ENCODE results near the gene MRPS5. TPM values are rescaled to one million over a fixed set of nuclear protein-coding genes. Genes with fewer than 3 reads are reported as not detected.

Gene MRPS5
- total and polyA plus RNA-seq, 4 experiments from 2014 or later = 43.4 to 70.6 (median 58.5) TPM

DNA sequence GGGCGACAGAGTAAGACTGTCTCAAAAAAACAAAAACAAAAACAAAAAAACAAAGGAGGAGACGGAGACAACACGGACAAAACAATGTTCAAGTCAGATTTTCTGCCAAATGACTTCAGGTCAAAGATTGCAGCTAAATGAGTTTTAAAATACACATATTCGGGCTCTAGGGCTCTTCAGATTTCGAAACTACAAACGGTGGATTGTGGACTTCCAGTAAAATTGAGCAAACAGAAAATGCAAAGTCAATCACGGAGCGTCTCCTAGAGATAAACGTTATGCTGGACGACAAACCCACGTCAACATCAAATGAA is 558 bp downstream of the MRPS5 start:
- peaks cover 0 to 2% (median 0%) of the 10 kb centered on the region in 8 donors for H3K9me3 Mint-ChIP-seq
- peaks cover 36 to 55% (median 42%) of the 10 kb centered on the region in 4 donors for H3K4me1 Mint-ChIP-seq
- peak overlapping the region; percentile 79 for H3K27ac ChIP-seq (ENCODE audit: low read depth, low read length)
- H3K4me3 Mint-ChIP-seq = peak overlapping the region; percentile 94 to 99 (median 96)
- intact Hi-C loops (cut with micrococcal nuclease) = no loop called here
- peak overlapping the region; percentile 74 to 76 for H3K4me3 ChIP-seq (ENCODE audit: low read length in 2 of 2)
- CTCF ChIA-PET (ENCODE audit: partially characterized antibody) = interaction anchor here (1.0 to 12.1 kb wide), 7 partner anchors 16 to 135 kb away, joined by 3 to 279 read pairs (median 15); partner anchors contain the start of genes MAL, ZNF2 and ZNF514
- POLR2A ChIA-PET (ENCODE audit: partially characterized antibody) = interaction anchor here (0.8 to 4.8 kb wide), 12 partner anchors 34 to 96 kb away, joined by 3 to 78 read pairs (median 7); partner anchors contain the start of genes MAL, ZNF2 and ZNF514
- peaks cover 6 to 25% of the 10 kb centered on the region in 2 donors for H3K36me3 Mint-ChIP-seq
- H3K36me3 ChIP-seq (ENCODE audit: insufficient read depth, low read length) = no peaks in the 10 kb centered on the region
- H3K27me3 ChIP-seq (ENCODE audit: insufficient read depth, low read length) = no peaks in the 10 kb centered on the region
- no peak for DNase-seq
- no peaks in the 10 kb centered on the region for H3K9me3 ChIP-seq (ENCODE audit: control insufficient read depth in 1 of 2, low read length in 2 of 2)
- H3K27ac Mint-ChIP-seq = peak overlapping the region; percentile 70 to 97 (median 95)
- H3K27me3 Mint-ChIP-seq = no peaks in the 10 kb centered on the region
- peaks cover 36% of the 10 kb centered on the region for H3K4me1 ChIP-seq (ENCODE audit: insufficient read depth, low read length)

DNA sequence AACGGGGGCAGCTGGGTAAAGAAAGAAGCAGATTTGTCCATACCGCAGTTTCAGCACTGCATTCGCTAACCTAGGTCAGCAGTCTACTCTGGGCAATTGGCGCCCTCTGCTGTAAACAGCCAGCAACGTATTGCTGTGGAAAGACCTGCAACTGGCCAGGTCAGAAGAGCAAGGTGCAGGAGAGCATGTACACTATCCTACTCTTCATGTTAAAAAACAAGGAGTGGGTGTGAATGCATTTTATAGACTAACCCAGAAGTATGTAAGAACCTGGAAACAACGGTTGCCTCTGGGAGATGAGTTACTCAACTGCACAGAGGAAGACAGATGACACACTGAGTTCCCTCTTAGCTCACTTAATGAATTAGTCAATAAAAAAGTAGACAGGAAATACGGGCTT is 6.2 kb downstream of the MRPS5 start:
- H3K36me3 Mint-ChIP-seq = peaks cover 21 to 49% of the 10 kb centered on the region in 2 donors
- peak overlapping the region in 3 of 7 donors; percentile 66 to 75 (median 69) for H3K27ac Mint-ChIP-seq
- Histone ChIP-seq H3K4me3 (ENCODE audit: low read length in 2 of 2) (no peak overlapping the region), H3K4me1 (ENCODE audit: insufficient read depth, low read length) (peaks cover 36% of the 10 kb centered on the region), H3K36me3 (ENCODE audit: insufficient read depth, low read length) (peaks cover 24% of the 10 kb centered on the region), H3K27ac (ENCODE audit: low read depth, low read length) (no peak overlapping the region), H3K27me3 (ENCODE audit: insufficient read depth, low read length) (no peaks in the 10 kb centered on the region), H3K9me3 (ENCODE audit: control insufficient read depth in 1 of 2, low read length in 2 of 2) (no peaks in the 10 kb centered on the region)
- peak; percentile 66 to 76 (median 69) for DNase-seq
- intact Hi-C loops (cut with micrococcal nuclease) = loop anchor here (1.0 to 10.0 kb wide), 6 partner anchors 35 to 241 kb away; partner anchors contain the start of genes TEKT4 and ZNF892
- H3K4me3 Mint-ChIP-seq = peak overlapping the region in 1 of 8 donors; percentile 28
- POLR2A ChIA-PET (ENCODE audit: partially characterized antibody) = interaction anchor here (0.7 to 2.6 kb wide), 4 partner anchors 39 to 93 kb away, joined by 3 to 17 read pairs (median 6); partner anchors contain the start of gene MAL
- H3K4me1 Mint-ChIP-seq = peaks cover 34 to 46% (median 36%) of the 10 kb centered on the region in 4 donors
- CTCF ChIA-PET (ENCODE audit: partially characterized antibody) = interaction anchor here (0.6 to 12.1 kb wide), 28 partner anchors 9 to 242 kb away, joined by 3 to 279 read pairs (median 5); partner anchors contain the start of genes MAL and ZNF2
- no peaks in the 10 kb centered on the region for H3K9me3 Mint-ChIP-seq
- no peaks in the 10 kb centered on the region for H3K27me3 Mint-ChIP-seq

DNA sequence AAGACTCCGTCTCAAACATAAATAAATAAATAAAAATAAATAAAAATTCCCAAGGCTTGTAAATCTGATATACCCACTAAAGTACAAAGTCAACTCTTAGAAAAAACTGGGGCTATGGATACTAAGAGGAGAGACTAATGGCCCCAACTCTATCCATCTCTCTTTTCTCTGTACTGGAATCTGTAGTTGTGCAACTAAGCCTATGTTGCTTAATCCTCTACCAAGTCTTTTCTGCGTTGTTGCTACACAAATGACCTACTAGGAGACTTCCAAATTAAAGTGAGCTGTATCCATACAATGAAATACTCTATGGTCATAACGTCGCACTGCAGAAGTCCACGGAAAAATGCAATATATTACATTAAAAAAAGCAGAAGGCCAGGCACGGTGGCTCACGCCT is 8.1 kb downstream of the MRPS5 start:
- H3K36me3 Mint-ChIP-seq = peaks cover 31 to 58% of the 10 kb centered on the region in 2 donors
- CTCF ChIA-PET (ENCODE audit: partially characterized antibody) = interaction anchor here (1.5 to 12.1 kb wide), 3 partner anchors 13 to 91 kb away, joined by 4 to 279 read pairs (median 264); partner anchors contain the start of gene MAL
- peaks cover 16 to 27% (median 20%) of the 10 kb centered on the region in 4 donors for H3K4me1 Mint-ChIP-seq
- Histone ChIP-seq H3K27me3 (ENCODE audit: insufficient read depth, low read length) (no peaks in the 10 kb centered on the region), H3K4me3 (ENCODE audit: low read length in 2 of 2) (no peak overlapping the region), H3K27ac (ENCODE audit: low read depth, low read length) (no peak overlapping the region), H3K4me1 (ENCODE audit: insufficient read depth, low read length) (peaks cover 17% of the 10 kb centered on the region), H3K36me3 (ENCODE audit: insufficient read depth, low read length) (peaks cover 40% of the 10 kb centered on the region), H3K9me3 (ENCODE audit: control insufficient read depth in 1 of 2, low read length in 2 of 2) (no peaks in the 10 kb centered on the region)
- DNase-seq = no peak
- H3K9me3 Mint-ChIP-seq = no peaks in the 10 kb centered on the region
- no peak overlapping the region for H3K4me3 Mint-ChIP-seq
- POLR2A ChIA-PET (ENCODE audit: partially characterized antibody) = interaction anchor here (1.1 kb wide), 1 partner anchor 90 kb away, joined by 6 read pairs; no protein-coding TSS in a partner anchor
- no peaks in the 10 kb centered on the region for H3K27me3 Mint-ChIP-seq
- intact Hi-C loops (cut with micrococcal nuclease) = loop anchor here (10.0 kb wide), 1 partner anchor 239 kb away; the partner anchor contains the start of gene TEKT4
- H3K27ac Mint-ChIP-seq = no peak overlapping the region

DNA sequence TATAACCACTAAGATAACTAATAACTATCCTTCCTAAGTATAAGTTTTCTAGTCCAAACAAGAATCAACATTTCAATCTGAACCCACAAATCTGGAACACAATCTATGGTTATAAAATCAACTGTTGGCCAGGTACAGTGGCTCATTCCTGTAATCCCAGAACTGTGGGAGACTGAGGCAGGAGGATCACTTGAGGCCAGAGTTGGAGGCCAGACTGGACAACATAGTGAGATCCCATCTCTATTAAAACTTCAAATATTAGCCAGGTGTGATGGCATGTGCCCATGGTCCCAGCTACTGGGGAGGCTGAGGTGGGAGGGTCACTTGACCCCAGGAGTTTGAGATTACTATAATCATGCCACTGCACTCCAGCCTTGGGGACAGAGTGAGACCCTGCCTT is 11.2 kb downstream of the MRPS5 start:
- H3K4me1 ChIP-seq (ENCODE audit: insufficient read depth, low read length) = peaks cover 8% of the 10 kb centered on the region
- H3K27ac ChIP-seq (ENCODE audit: low read depth, low read length) = no peak overlapping the region
- Mint-ChIP-seq H3K36me3 (peaks cover 51 to 77% of the 10 kb centered on the region in 2 donors), H3K27me3 (no peaks in the 10 kb centered on the region), H3K27ac (no peak overlapping the region), H3K4me1 (peaks cover 4 to 14% (median 7%) of the 10 kb centered on the region in 4 donors), H3K4me3 (no peak overlapping the region), H3K9me3 (no peaks in the 10 kb centered on the region)
- H3K36me3 ChIP-seq (ENCODE audit: insufficient read depth, low read length) = peaks cover 69% of the 10 kb centered on the region
- no peak overlapping the region for H3K4me3 ChIP-seq (ENCODE audit: low read length in 2 of 2)
- no peaks in the 10 kb centered on the region for H3K27me3 ChIP-seq (ENCODE audit: insufficient read depth, low read length)
- POLR2A ChIA-PET (ENCODE audit: partially characterized antibody) = no interaction called here
- DNase-seq = no peak
- H3K9me3 ChIP-seq (ENCODE audit: control insufficient read depth in 1 of 2, low read length in 2 of 2) = no peaks in the 10 kb centered on the region
- intact Hi-C loops (cut with micrococcal nuclease) = loop anchor here (10.0 kb wide), 1 partner anchor 236 kb away; the partner anchor contains the start of gene TEKT4
- CTCF ChIA-PET (ENCODE audit: partially characterized antibody) = no interaction called here

DNA sequence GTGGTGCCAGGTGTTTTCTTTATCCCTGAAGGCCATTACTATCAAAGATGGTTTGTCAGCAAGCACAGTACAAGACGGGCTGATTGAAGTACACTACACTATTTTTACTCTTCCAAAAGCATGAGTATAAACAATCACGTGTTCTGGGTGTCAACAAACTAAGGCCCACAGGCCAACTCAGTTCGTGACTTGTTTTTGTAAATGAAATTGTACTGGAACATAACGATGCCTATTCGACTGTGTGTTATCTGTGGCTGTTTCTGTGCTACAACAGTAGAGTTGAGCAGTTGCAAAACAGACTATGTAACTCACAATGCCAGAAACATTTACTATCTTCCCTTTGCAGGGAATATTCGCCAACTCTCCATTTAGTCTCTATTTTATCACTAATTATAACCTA is 12.3 kb downstream of the MRPS5 start:
- Mint-ChIP-seq H3K27me3 (no peaks in the 10 kb centered on the region), H3K27ac (no peak overlapping the region), H3K36me3 (peaks cover 49 to 76% of the 10 kb centered on the region in 2 donors), H3K4me3 (no peak overlapping the region), H3K9me3 (no peaks in the 10 kb centered on the region), H3K4me1 (peaks cover 0 to 6% (median 3%) of the 10 kb centered on the region in 4 donors)
- no peaks in the 10 kb centered on the region for H3K9me3 ChIP-seq (ENCODE audit: control insufficient read depth in 1 of 2, low read length in 2 of 2)
- no peak overlapping the region for H3K27ac ChIP-seq (ENCODE audit: low read depth, low read length)
- H3K27me3 ChIP-seq (ENCODE audit: insufficient read depth, low read length) = no peaks in the 10 kb centered on the region
- no peak overlapping the region for H3K4me3 ChIP-seq (ENCODE audit: low read length in 2 of 2)
- ChIA-PET POLR2A (ENCODE audit: partially characterized antibody) (no interaction called here), CTCF (ENCODE audit: partially characterized antibody) (interaction anchor here (1.4 to 1.7 kb wide), 2 partner anchors 31 to 87 kb away, joined by 4 to 5 read pairs; no protein-coding TSS in a partner anchor)
- peaks cover 64% of the 10 kb centered on the region for H3K36me3 ChIP-seq (ENCODE audit: insufficient read depth, low read length)
- intact Hi-C loops (cut with micrococcal nuclease) = no loop called here
- no peaks in the 10 kb centered on the region for H3K4me1 ChIP-seq (ENCODE audit: insufficient read depth, low read length)
- no peak for DNase-seq

DNA sequence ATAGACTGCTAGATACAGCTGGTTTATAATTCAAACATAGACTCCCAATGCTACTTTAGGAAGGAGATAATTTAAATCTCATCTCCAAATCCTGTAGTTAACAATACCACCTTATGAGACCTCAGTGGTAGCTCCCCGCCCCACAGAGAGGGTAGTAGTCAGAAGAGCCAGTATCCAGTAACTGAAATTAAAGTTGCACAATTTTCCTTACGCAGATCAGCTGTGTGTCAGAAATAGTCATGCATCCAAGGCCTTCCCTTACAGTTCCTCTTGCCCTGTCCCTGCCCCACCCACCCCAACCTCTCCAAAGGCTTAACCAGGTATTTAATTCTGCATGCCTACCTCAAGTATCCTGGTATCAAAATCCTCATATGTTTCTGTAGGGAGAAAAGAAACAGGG is 15.5 kb downstream of the MRPS5 start:
- H3K27me3 Mint-ChIP-seq = no peaks in the 10 kb centered on the region
- H3K4me3 Mint-ChIP-seq = no peak overlapping the region
- CTCF ChIA-PET (ENCODE audit: partially characterized antibody) = interaction anchor here (0.6 to 2.0 kb wide), 6 partner anchors 10 to 84 kb away, joined by 3 to 10 read pairs (median 4); no protein-coding TSS in a partner anchor
- H3K36me3 ChIP-seq (ENCODE audit: insufficient read depth, low read length) = peaks cover 56% of the 10 kb centered on the region
- POLR2A ChIA-PET (ENCODE audit: partially characterized antibody) = no interaction called here
- no peaks in the 10 kb centered on the region for H3K27me3 ChIP-seq (ENCODE audit: insufficient read depth, low read length)
- H3K9me3 ChIP-seq (ENCODE audit: control insufficient read depth in 1 of 2, low read length in 2 of 2) = no peaks in the 10 kb centered on the region
- H3K4me1 Mint-ChIP-seq = peaks cover 0 to 6% (median 2%) of the 10 kb centered on the region in 4 donors
- H3K4me1 ChIP-seq (ENCODE audit: insufficient read depth, low read length) = no peaks in the 10 kb centered on the region
- peaks cover 62 to 84% of the 10 kb centered on the region in 2 donors for H3K36me3 Mint-ChIP-seq
- H3K27ac Mint-ChIP-seq = peak overlapping the region in 4 of 7 donors; percentile 29 to 64 (median 49)
- H3K4me3 ChIP-seq (ENCODE audit: low read length in 2 of 2) = no peak overlapping the region
- intact Hi-C loops (cut with micrococcal nuclease) = no loop called here
- H3K9me3 Mint-ChIP-seq = no peaks in the 10 kb centered on the region
- H3K27ac ChIP-seq (ENCODE audit: low read depth, low read length) = no peak overlapping the region
- DNase-seq = no peak

DNA sequence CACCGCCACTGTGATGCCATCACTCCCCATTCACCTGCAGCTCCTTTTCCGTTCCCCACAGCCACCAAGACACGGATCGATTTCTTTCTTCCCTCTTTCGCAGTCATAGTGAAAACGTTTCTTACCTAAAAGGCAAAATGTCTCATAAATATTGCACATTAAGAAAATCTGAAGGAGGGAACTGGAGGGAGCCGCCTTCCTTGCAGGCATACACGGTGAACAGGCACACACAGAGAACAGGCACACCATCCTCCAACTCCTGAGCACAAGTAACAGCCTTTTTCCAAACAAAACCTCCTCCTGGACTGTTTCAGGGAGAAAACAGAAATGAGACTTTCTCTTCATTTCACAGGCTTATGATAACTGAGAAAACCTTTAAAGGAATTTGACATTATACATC is 17.0 kb downstream of the MRPS5 start:
- Histone ChIP-seq H3K27ac (ENCODE audit: low read depth, low read length) (no peak overlapping the region), H3K36me3 (ENCODE audit: insufficient read depth, low read length) (peaks cover 52% of the 10 kb centered on the region), H3K4me1 (ENCODE audit: insufficient read depth, low read length) (no peaks in the 10 kb centered on the region), H3K9me3 (ENCODE audit: control insufficient read depth in 1 of 2, low read length in 2 of 2) (no peaks in the 10 kb centered on the region), H3K27me3 (ENCODE audit: insufficient read depth, low read length) (no peaks in the 10 kb centered on the region), H3K4me3 (ENCODE audit: low read length in 2 of 2) (no peak overlapping the region)
- CTCF ChIA-PET (ENCODE audit: partially characterized antibody) = no interaction called here
- POLR2A ChIA-PET (ENCODE audit: partially characterized antibody) = no interaction called here
- Mint-ChIP-seq H3K4me3 (no peak overlapping the region), H3K27ac (no peak overlapping the region), H3K27me3 (no peaks in the 10 kb centered on the region), H3K4me1 (peaks cover 0 to 6% (median 5%) of the 10 kb centered on the region in 4 donors), H3K9me3 (no peaks in the 10 kb centered on the region), H3K36me3 (peaks cover 68 to 86% of the 10 kb centered on the region in 2 donors)
- intact Hi-C loops (cut with micrococcal nuclease) = no loop called here
- DNase-seq = no peak
